CD4-positive, alpha-beta T cell treated with Interleukin-17A for 1 hour (primary cell): ENCODE measurements around the gene CXCL17.

Source experiments
- DNase-seq: peaks from one replicate; pipeline ENCODE4 v3.0.0-alpha.2; 2020

The CXCL17 gene

GRCh38 chr19:42423462-42424344 lies 19.0 kb downstream of the CXCL17 start:
- DNase-seq, result peak; percentile 96

DNA sequence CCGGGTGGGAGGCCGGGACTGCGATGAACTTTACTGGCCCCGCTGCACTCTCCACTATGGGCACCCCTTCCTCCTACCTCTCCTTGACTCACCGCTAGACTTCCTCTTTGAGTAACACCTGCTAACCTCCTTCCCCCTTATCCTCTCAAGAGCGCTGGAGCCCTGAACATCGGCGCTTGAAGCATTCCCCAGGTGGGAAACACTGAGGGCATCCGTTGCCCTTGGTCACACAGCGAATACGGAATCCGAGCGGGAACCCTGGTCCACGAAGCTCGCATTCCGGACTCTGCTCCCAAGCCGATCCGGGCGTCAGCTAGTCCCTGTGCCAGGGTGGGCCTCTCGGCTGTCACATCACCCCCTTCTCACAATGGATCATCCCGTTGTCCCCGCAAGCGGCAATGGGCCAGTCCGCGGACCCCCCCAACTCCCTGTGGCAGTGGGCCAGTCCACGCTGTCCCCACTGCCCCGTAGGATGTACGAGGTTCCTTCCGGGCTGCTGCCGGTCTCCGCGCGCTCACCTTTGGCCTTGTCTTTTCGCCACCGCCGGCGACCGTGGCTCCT lies 19.8 kb downstream of the CXCL17 start:
- DNase-seq, result peak; percentile 74

DNA sequence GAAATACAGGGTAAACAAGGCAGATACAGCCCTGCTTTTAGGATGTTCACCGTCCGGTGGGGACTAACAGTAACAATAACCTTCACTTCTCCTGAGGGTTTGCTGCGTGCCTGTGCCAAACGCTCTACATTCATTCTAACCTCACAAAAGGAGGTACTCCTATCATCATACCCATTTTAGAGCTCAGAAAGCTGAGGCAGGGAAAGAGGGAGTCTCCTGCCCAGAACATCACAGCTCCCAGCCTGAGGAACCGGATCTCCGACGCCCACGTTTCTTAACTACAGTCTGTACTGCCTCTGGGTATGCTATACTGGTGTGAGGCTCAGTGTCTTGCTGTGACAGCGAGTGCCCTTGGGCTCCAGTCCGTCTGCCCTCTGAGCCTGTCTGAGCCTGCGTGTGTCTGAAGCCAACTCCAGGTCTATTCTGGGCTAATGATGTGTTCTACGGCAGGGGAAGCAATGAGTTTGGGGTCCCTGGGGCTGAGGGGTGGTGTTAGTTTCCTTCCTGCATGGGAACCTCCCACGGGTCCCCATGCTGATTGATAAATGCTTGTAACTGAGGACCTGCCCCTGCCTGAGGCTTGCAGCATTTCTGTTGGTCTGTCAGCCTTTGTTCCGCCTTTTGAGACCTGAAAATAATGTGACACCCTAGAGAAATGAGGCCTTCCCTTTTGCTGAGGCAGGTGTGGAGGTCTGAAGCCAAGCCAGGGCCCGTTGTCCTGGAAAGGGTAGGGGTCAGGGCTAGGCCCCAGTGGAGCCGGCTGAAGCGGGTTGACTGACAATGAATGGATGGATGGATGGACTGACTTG lies 20.4 kb downstream of the CXCL17 start:
- no peak for DNase-seq

DNA sequence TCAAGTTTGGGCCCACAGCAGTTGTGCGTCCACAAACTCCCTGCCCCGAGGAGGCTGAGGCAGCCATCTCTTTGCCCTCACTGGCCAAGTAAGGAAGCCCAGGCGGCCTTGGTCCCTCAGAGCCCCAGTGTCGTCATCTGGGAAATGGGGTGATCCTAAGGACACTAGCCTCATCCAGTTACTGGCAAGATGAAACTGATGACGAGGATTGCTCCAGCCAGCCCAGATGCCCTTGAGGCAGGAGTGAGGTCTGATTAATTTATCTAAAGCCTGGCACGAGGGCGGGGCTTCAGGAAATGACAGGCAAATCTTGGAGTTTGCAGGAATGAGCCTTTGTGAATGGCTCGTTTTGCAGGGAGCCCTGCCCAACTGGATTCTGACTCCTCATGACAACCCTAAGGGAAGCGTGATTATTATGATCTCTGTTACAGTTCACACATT lies 21.1 kb downstream of the CXCL17 start:
- no peak for DNase-seq

- DNase-seq, result no peak
Measured at GRCh38 chr19:42421101-42421500, 21.6 kb downstream of the CXCL17 start.

DNA sequence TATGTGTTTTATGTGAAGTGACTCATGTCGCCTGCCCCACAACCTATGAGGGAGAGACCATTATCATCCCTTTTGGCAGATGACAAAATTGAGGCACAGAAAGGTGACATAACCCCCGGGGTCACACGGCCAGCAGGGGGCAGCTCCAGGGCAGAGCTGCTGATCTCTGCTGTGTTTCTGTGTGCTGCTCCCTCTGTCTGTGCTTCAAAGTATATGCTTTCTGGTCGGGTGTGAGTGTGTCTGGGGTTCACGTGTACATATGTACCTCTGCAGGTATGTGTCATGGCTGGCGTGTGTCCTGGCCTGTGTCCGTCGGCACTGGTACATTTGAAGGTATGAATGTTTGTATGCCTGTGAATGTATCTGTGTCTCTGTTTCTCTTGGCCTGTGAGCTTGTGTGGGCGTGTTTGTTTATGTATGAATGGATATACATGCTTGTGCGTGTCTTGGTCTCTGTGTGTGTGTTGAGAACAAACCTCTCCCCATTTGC lies 22.6 kb downstream of the CXCL17 start:
- DNase-seq, result peak; percentile 85

DNA sequence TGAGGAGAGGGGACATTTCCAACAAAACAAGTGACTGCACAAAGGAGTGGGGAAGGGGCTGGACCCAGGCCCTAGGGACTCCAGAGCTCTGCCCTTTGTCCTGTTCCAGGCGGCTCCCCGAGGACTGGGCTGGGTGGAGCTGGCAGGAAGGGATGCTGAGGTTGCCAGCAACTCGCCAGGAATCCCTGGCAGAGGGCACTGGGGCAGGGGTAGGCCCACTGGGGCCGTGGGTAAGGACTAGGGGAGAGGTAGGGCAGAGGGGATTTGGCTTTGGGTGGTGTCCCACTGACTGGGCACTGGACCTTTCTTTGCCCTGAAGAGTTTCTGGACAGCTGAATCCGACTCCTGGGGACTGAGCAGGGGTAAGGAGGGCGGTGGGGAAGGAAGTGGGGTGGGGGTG lies 23.4 kb downstream of the CXCL17 start:
- DNase-seq, result no peak

- DNase-seq, result no peak
Measured at GRCh38 chr19:42412661-42413076, 30.1 kb downstream of the CXCL17 start.

DNA sequence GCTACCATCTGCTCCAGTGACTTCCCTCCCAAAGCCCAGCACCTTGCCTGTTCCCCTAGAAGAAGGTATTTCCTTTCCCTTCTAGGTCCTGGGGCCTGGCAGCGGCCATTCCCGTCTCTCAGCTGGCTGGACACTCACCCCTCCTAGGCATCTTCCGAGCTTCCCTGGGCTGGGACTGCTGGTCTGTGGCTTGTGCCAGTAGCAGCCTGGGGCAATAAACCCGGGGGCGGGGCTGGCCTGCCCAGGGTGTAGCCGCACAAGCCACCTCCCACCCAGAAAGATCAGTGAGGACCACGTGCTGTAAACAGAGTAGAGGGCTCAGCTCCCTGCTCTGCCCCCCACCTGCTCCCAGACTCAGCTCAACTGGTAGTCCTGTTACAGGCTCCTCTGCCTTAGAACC lies 30.5 kb downstream of the CXCL17 start:
- no peak for DNase-seq

DNA sequence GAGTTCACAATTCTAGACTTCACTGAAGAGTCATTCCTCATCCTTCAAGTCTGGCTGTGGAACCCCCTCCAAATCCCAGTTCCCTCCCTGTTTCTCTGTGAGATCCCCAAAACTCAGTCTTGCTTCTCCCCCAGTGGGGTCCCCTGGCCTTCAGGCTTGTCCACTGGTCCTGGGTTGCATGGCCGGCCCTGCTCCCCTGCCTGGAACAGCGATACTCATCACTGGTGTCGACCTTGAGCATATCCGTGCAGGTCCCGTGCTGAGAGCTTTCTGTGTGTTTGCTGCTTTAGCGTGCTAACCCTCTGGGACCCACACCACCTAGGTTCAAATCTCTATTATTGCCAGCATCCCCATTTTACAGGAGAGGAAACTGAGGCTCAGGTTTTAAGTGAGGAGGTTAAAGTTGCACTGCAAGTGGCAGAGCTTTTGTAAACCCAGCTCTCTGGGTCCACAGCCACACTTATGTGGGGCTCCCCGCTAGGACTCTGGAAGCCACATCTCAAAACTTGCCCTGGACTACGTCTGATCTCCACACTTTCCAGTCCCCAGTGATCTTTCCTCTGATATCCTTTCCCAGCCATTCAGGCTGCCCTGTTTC lies 31.1 kb downstream of the CXCL17 start:
- DNase-seq, result no peak

GRCh38 chr19:42410371-42410770 lies 32.4 kb downstream of the CXCL17 start:
- DNase-seq, result no peak

- DNase-seq, result no peak
Measured at GRCh38 chr19:42409477-42409876, 33.3 kb downstream of the CXCL17 start.

GRCh38 chr19:42407816-42408175 lies 35.0 kb downstream of the CXCL17 start:
- no peak for DNase-seq

GRCh38 chr19:42407085-42407815 lies 35.5 kb downstream of the CXCL17 start:
- no peak for DNase-seq

DNA sequence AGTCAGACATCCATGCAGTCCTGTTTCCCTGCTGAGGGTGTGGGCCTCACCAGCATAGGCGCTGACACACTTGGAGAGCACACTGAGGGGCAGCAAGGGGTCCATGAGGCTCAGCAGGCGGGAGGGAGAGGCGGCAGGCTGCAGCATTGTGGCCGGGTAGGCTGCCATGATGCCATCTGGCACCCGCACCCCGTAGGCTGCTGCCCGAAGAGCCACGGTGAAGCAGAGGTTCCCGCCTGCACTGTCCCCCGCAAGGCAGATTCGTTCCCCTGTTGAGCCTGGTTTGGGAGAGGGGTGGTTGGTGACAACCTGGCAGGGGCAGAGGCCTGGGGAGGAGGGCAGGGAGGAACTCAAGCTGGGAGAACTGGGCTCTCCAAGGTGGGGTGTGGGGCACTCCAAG lies 36.6 kb downstream of the CXCL17 start:
- DNase-seq, result no peak

GRCh38 chr19:42403586-42403985 lies 39.2 kb downstream of the CXCL17 start:
- DNase-seq, result no peak

DNA sequence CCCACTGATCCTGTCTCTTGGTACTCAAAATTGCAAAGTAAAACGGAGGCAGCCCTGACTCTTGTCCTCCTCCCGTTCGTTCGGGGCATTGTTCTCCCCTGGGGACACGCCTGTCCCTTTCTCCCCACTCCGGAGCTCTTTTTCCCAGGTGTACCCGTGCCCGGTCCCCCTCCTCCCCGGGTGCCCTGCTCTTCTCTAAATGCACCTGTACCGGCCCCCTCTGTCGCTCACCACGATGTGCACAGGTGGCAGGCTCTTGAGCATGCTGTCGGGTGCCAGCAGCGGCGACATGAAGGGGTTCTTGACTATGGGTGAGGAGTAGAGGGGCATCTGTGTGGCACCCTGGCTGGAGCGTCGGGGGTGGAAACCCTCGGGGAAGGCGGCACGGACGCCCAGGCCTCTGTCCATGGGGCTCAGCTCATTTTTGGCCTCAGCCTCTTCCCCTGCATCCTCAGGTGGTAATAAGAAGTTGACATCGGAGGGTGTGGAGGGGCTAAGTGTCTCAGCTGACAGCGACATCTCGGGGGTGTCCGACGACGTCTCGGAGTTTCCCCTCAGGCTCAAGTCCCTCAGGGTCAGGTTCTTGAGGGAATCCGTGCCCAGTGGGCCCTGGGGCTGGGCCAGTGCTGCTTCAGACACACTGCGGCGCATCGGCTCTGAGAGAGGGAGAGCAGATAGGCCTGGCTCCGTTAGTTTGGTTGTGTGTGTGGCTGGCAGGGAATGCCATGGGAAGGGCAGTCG lies 40.2 kb downstream of the CXCL17 start:
- no peak for DNase-seq

- peak; percentile 78 for DNase-seq
Measured at GRCh38 chr19:42401365-42402303, 41.1 kb downstream of the CXCL17 start.

GRCh38 chr19:42400404-42400803 lies 42.3 kb downstream of the CXCL17 start:
- no peak for DNase-seq
